HepG2 (cell line): ENCODE data around the gene ARL5B. TPM values are rescaled to one million over a fixed set of nuclear protein-coding genes. Genes with fewer than 3 reads are reported as not detected.

ENCODE experiments used
- ATAC-seq: fragments of 200-7000 bp; cut with Tn5 transposase; 3 replicates; pipeline ENCODE4 v1.9.1; 2020; ENCODE audit warnings: mild to moderate bottlenecking, moderate library complexity
- BruUV-seq: library from RNA; stranded (reverse); fragments of 400-500 nt; replicated peaks from 2 replicates; lab custom pipeline; 2021; lab: Mats Ljungman, UMichigan
- CTCF ChIA-PET: fragments of 300-600 bp; formaldehyde crosslinking; extraction: SDS; loops from one replicate; lab custom pipeline; 2021; ENCODE audit warnings: low total read pairs, inconsistent platforms, low intra/inter-chr PET ratio; lab: Yijun Ruan, JAX
- POLR2A ChIA-PET: fragments of 350-600 bp; sonication (Branson Sonifier 250); formaldehyde crosslinking; loops from one replicate; lab custom pipeline; 2020; ENCODE audit warnings: antibody characterized with exemption, inconsistent platforms; lab: Yijun Ruan, JAX
- DNase-seq: peaks from one replicate; pipeline ENCODE4 v3.0.0-alpha.2; 2015; ENCODE audit warnings: low spot score
- FAIRE-seq: peaks from 3 replicates; lab custom pipeline; 2011; peaks lifted over from hg19 to GRCh38; lab: Jason Lieb, UNC
- H2AFZ ChIP-seq: one replicate; pipeline ENCODE4 v1.6.1; 2011; ENCODE audit warnings: low read length, inconsistent platforms
- H3K27ac ChIP-seq: fragments of 300-600 bp; 3 replicates; pipeline ENCODE4 v1.8.0; 2011; ENCODE audit warnings: mixed run types, mild to moderate bottlenecking, mixed read lengths, low read length, inconsistent platforms; ENCODE audit not compliant: insufficient read depth; ENCODE audit errors: extremely low read length
- H3K27me3 ChIP-seq, 2 experiments: fragments of 200-600 bp in 1 of 2; 2 replicates in 1 of 2; 3 replicates in 1 of 2; pipeline versions ENCODE4 v1.6.0 to v1.8.0; 2011; ENCODE audit warnings: low read length in 2 of 2, mild to moderate bottlenecking in 2 of 2, moderate library complexity in 2 of 2, inconsistent platforms in 1 of 2; ENCODE audit not compliant: insufficient read depth in 2 of 2, control insufficient read depth in 1 of 2
- H3K36me3 ChIP-seq, 2 experiments: fragments of 200-600 bp in 1 of 2; replicated peaks in 1 of 2; 2 replicates in 1 of 2; 3 replicates in 1 of 2; pipeline versions ENCODE4 v1.5.1 to v1.8.0; 2011; ENCODE audit warnings: low read length in 2 of 2, inconsistent platforms in 1 of 2; ENCODE audit not compliant: insufficient read depth in 2 of 2, control insufficient read depth in 1 of 2
- H3K4me1 ChIP-seq: 2 replicates; pipeline ENCODE4 v1.5.1; 2012; ENCODE audit warnings: low read length, inconsistent platforms; ENCODE audit not compliant: insufficient read depth
- H3K4me2 ChIP-seq: 2 replicates; pipeline ENCODE4 v1.6.0; 2011; ENCODE audit warnings: low read depth, low read length, inconsistent platforms
- H3K4me3 ChIP-seq, 3 experiments: fragments of 200-600 bp in 1 of 3; sonication (generic), shearing (Covaris generic) in 1 of 3; replicated peaks in 1 of 3; 2 replicates each; pipeline ENCODE4 v1.5.1; 2011 to 2016; ENCODE audit warnings: low read length in 3 of 3, inconsistent platforms in 2 of 3, low read depth in 2 of 3, mild to moderate bottlenecking in 2 of 3, control low read depth in 1 of 3, mixed read lengths in 1 of 3; ENCODE audit not compliant: insufficient read depth in 1 of 3
- H3K79me2 ChIP-seq: one replicate; pipeline ENCODE4 v1.6.1; 2011; ENCODE audit warnings: low read length, inconsistent platforms; ENCODE audit not compliant: insufficient read depth
- H3K9ac ChIP-seq: 2 replicates; pipeline ENCODE4 v1.6.0; 2011; ENCODE audit warnings: mild to moderate bottlenecking, low read depth, low read length, inconsistent platforms; ENCODE audit not compliant: insufficient read depth
- H3K9me3 ChIP-seq: 2 replicates; pipeline ENCODE4 v1.5.1; 2012; ENCODE audit warnings: mild to moderate bottlenecking, low read length
- H4K20me1 ChIP-seq: 2 replicates; pipeline ENCODE4 v1.6.0; 2011; ENCODE audit warnings: inconsistent platforms, mild to moderate bottlenecking, low read length, moderate library complexity; ENCODE audit not compliant: insufficient read depth
- ARNTL ChIP-seq: sonication (generic); formaldehyde crosslinking; IDR thresholded peaks from 2 replicates; pipeline ENCODE4 v1.4.0; 2020; ENCODE audit warnings: mild to moderate bottlenecking, missing genetic modification reagents
- ATM ChIP-seq: fragments of 450-650 bp; IDR thresholded peaks from 2 replicates; pipeline ENCODE4 v1.7.1; 2017; ENCODE audit warnings: mild to moderate bottlenecking, borderline replicate concordance
- CEBPG ChIP-seq: IDR thresholded peaks from 2 replicates; pipeline ENCODE4 v1.6.1; 2016
- CREB1 ChIP-seq, 2 experiments: fragments of 450-650 bp in 1 of 2; IDR thresholded peaks; 2 replicates each; pipeline ENCODE4 v1.6.1; 2016 to 2017; ENCODE audit warnings: control low read depth in 1 of 2, mild to moderate bottlenecking in 1 of 2, missing compliant biosample characterization in 1 of 2, missing genetic modification characterization in 1 of 2
- E2F5 ChIP-seq: sonication (generic); formaldehyde crosslinking; conservative IDR thresholded peaks from 2 replicates; pipeline ENCODE4 v1.4.0; 2020; ENCODE audit warnings: missing genetic modification reagents
- ELF3 ChIP-seq: IDR thresholded peaks from 2 replicates; pipeline ENCODE4 v1.6.1; 2016; ENCODE audit warnings: missing genetic modification reagents, missing compliant biosample characterization
- HDAC6 ChIP-seq: fragments of 200-600 bp; sonication (generic); IDR thresholded peaks from 2 replicates; pipeline ENCODE4 v1.7.0; 2017; ENCODE audit warnings: mild to moderate bottlenecking, antibody characterized with exemption, low read length, low read depth
- HNF4A ChIP-seq: sonication (generic); formaldehyde crosslinking; IDR thresholded peaks from 2 replicates; pipeline ENCODE4 v1.4.0; 2020; ENCODE audit warnings: missing genetic modification reagents
- MIXL1 ChIP-seq: IDR thresholded peaks from 2 replicates; pipeline ENCODE4 v1.6.1; 2016
- NFRKB ChIP-seq: fragments of 450-650 bp; IDR thresholded peaks from 2 replicates; pipeline ENCODE4 v1.6.1; 2017
- WGBS: methylation state at CpG from one replicate; pipeline ENCODE4 v1.1.6; 2017; ENCODE audit warnings: low lambda C conversion rate; 5-methylcytosine and 5-hydroxymethylcytosine counted together
- in situ Hi-C: cut with HindIII; loops from 2 replicates; pipeline ENCODE4 v1.10.0; 2017; ENCODE audit warnings: low pct_unique_long_range_greater_than_20kb; ENCODE audit not compliant: extremely low pct_ligation_motif_present
- intact Hi-C: fragments of 100-400 bp; cut with micrococcal nuclease; formaldehyde crosslinking; loops from one replicate; pipeline ENCODE4 v1.10.0; 2022; ENCODE audit not compliant: unreplicated experiment
- polyA plus RNA-seq, 8 experiments: library from polyadenylated mRNA; depleted of rRNA in 3 of 8; stranded (reverse) in 7 of 8; unstranded in 1 of 8; fragments of >200 nt; fragmentation: Illumina TruSeq in 4 of 8; extraction: Trizol in 4 of 8; gene quantifications; 2 replicates each; pipeline versions ENCODE4 v1.2.1 to v1.2.3, GENCODE V29; 2011 to 2016; ENCODE audit warnings: low read depth in 4 of 8, missing spikeins in 1 of 8, mixed read lengths in 1 of 8; ENCODE audit not compliant: insufficient read depth in 1 of 8
- total RNA-seq, 5 experiments: library from RNA; depleted of rRNA; stranded (reverse); fragments of >200 nt; fragmentation: Illumina TruSeq; extraction: Trizol; gene quantifications; 2 replicates each; pipeline ENCODE4 v1.2.3, GENCODE V29; 2016; ENCODE audit warnings: low read depth in 1 of 5

Gene ARL5B
- total and polyA plus RNA-seq, 2 of the 13 experiments (the other 11 are each of a cell fraction or from before 2014, with no cell fraction given) = 26.6 to 32.7 TPM

DNA sequence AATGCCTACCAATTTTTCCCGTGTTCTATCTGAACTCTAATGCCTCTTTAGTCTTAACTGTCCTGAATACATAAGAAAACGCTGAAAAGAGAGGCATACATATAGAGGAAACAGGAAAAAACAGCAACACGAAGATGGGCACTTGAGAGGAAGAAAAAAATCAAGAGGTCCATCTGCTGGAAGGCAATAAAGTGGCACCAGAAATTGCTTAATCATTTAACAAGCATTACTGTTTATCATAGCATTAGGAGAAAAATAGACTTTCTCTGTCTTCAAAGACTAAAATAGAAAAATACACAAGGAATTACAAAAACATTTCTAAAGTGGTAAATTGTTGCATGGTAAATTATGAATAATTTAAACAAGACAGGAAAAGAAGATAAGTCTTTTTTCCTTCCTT is 42.9 kb upstream of the ARL5B start:
- POLR2A ChIA-PET = interaction anchor here (0.8 to 0.9 kb wide), 2 partner anchors 12 to 42 kb away, joined by 3 to 6 read pairs; no protein-coding TSS in a partner anchor
- Histone ChIP-seq H3K9me3 (no peaks in the 10 kb centered on the region), H3K27me3 (no peaks in the 10 kb centered on the region), H3K9ac (no peak overlapping the region), H4K20me1 (no peaks in the 10 kb centered on the region), H3K4me3 (no peak overlapping the region), H3K36me3 (peaks cover 1 to 4% of the 10 kb centered on the region in 2 experiments; a peak in 1 of 5 replicates), H2AFZ (no peak overlapping the region), H3K4me1 (peaks cover 50% of the 10 kb centered on the region), H3K27ac (peak overlapping the region; percentile 34), H3K79me2 (no peaks in the 10 kb centered on the region), H3K4me2 (no peak overlapping the region)
- FAIRE-seq (no peak), ATAC-seq (no peak), DNase-seq (no peak)
- in situ Hi-C loops (no loop called here), intact Hi-C loops (no loop called here)
- TF ChIP-seq MIXL1 (CRISPR knock-in tag) = 0 out of 2 replicates have a peak, but pooled peaks have one; percentile 24
- TF ChIP-seq ARNTL (CRISPR knock-in tag) = no peak
- peak; percentile 51 for TF ChIP-seq CEBPG (CRISPR knock-in tag)
- no peak for TF ChIP-seq CREB1 (IDR thresholded peaks at IDR 0.05)
- TF ChIP-seq CREB1 (CRISPR knock-in tag; IDR thresholded peaks at IDR 0.05) = no peak
- TF ChIP-seq E2F5 (CRISPR knock-in tag) = no peak
- no peak for TF ChIP-seq HDAC6
- peak; percentile 14; the same call in 1 of the 2 replicates for TF ChIP-seq ELF3 (CRISPR knock-in tag)
- TF ChIP-seq NFRKB = no peak
- no peak for TF ChIP-seq HNF4A
- CTCF ChIA-PET = no interaction called here
- WGBS = 79% methylated on average over 3 of the region's 3 CpGs
- BruUV-seq = no TSS peak

DNA sequence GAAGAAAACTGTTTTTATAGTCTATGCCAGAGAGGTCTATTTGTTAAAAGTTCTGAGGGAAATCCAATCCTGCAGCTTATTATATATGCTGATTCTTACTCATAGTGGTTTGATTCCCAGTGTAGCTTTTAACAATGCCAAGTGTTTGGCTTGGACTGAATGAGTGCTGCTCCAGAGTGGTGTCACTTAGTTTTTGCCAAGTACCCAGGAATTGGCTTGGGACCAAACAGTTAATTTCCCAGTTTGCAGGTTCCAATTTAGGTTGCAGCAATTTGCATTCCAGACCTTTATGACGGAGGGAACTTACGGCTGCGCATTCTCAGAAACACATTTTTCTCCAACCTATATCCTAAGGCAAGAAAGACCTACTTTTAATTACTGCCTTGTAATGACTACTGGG is 40.2 kb upstream of the ARL5B start:
- no peak for ATAC-seq
- H3K27me3 ChIP-seq = no peaks in the 10 kb centered on the region
- no peak overlapping the region for H3K4me3 ChIP-seq
- H3K4me2 ChIP-seq = no peak overlapping the region
- no peak for FAIRE-seq
- intact Hi-C loops (no loop called here), in situ Hi-C loops (no loop called here)
- peaks cover 47% of the 10 kb centered on the region for H3K4me1 ChIP-seq
- H4K20me1 ChIP-seq = no peaks in the 10 kb centered on the region
- TF ChIP-seq ATM = no peak
- ChIA-PET POLR2A (no interaction called here), CTCF (no interaction called here)
- BruUV-seq = no TSS peak
- H3K9me3 ChIP-seq = no peaks in the 10 kb centered on the region
- H3K79me2 ChIP-seq = peaks cover 2% of the 10 kb centered on the region
- 100% methylated on average over 3 of the region's 3 CpGs for WGBS
- H3K36me3 ChIP-seq = 0 out of 5 replicates have a peak, but pooled peaks cover 0 to 1% of the 10 kb centered on the region in 2 experiments
- no peak overlapping the region for H3K9ac ChIP-seq
- no peak overlapping the region for H3K27ac ChIP-seq
- H2AFZ ChIP-seq = no peak overlapping the region
- no peak for DNase-seq
